Stimulated activated CD4-positive, alpha-beta T cell treated with anti-CD3 and anti-CD28 coated beads, Interleukin-1b, Interleukin-23, amount 100 ng/mL, for 1 hour (primary cell): ENCODE data around the gene SLC17A9.
"Not testable (repeated sequence)": the region's sequence is repeated elsewhere in the genome, so short reads cannot be mapped to it uniquely, and the experiment has no call there.

Experiments used
- DNase-seq, 2 donors: peaks; one replicate each; pipeline ENCODE4 v3.0.0-alpha.2; 2020; ENCODE audit warnings: low read depth in 2 of 2

Gene SLC17A9

GRCh38 chr20:62956387-62957135 lies 4.1 kb downstream of the SLC17A9 start:
- no peak for DNase-seq

- DNase-seq = no peak
Observed at GRCh38 chr20:62957136-62958117, 4.9 kb downstream of the SLC17A9 start.

- no peak for DNase-seq
Observed at GRCh38 chr20:62958388-62959100, 6.0 kb downstream of the SLC17A9 start.

GRCh38 chr20:62959101-62959971 lies 6.8 kb downstream of the SLC17A9 start:
- no peak for DNase-seq

GRCh38 chr20:62959998-62960436 lies 7.5 kb downstream of the SLC17A9 start:
- DNase-seq = no peak

- DNase-seq = not testable (repeated sequence)
Observed at GRCh38 chr20:62960446-62961309, 8.2 kb downstream of the SLC17A9 start.

GRCh38 chr20:62961310-62961783 lies 8.8 kb downstream of the SLC17A9 start:
- DNase-seq = no peak

- no peak for DNase-seq
Observed at GRCh38 chr20:62961799-62962198, 9.3 kb downstream of the SLC17A9 start.

- DNase-seq = no peak
Observed at GRCh38 chr20:62962221-62962879, 9.8 kb downstream of the SLC17A9 start.

GRCh38 chr20:62962891-62963613 lies 10.5 kb downstream of the SLC17A9 start:
- DNase-seq = no peak

GRCh38 chr20:62963614-62964397 lies 11.3 kb downstream of the SLC17A9 start:
- no peak for DNase-seq

- DNase-seq = no peak
Observed at GRCh38 chr20:62964700-62965099, 12.2 kb downstream of the SLC17A9 start.

- DNase-seq = no peak
Observed at GRCh38 chr20:62965363-62965771, 12.9 kb downstream of the SLC17A9 start.

- DNase-seq = no peak
Observed at GRCh38 chr20:62966212-62967148, 14.0 kb downstream of the SLC17A9 start.

- DNase-seq = no peak
Observed at GRCh38 chr20:62967149-62967501, 14.6 kb downstream of the SLC17A9 start.

- DNase-seq = no peak
Observed at GRCh38 chr20:62967628-62968351, 15.3 kb downstream of the SLC17A9 start.
